Midbrain (tissue), 1 donor: ENCODE measurements around the gene ACTL8.

Experiments used
- DNase-seq: peaks from one replicate; lab custom pipeline; 2025; lab: John Stamatoyannopoulos, UW

The ACTL8 gene

GRCh38 chr1:17755120-17755519 is at the start of gene ACTL8:
Gene ACTL8, plus strand, starts transcription at chr1:17755333. Its CDS starts 67,676 bp downstream, at chr1:17823009.
- DNase-seq = no peak

GRCh38 chr1:17706445-17706844 is 48.7 kb upstream of the ACTL8 start:
- no peak for DNase-seq

- no peak for DNase-seq
Observed at GRCh38 chr1:17709981-17710380, 45.2 kb upstream of the ACTL8 start.

- DNase-seq = no peak
Observed at GRCh38 chr1:17710889-17711576, 44.1 kb upstream of the ACTL8 start.

GRCh38 chr1:17711577-17711910 is 43.6 kb upstream of the ACTL8 start:
- no peak for DNase-seq

- no peak for DNase-seq
Observed at GRCh38 chr1:17711941-17712340, 43.2 kb upstream of the ACTL8 start.

- DNase-seq = no peak
Observed at GRCh38 chr1:17713993-17714392, 41.1 kb upstream of the ACTL8 start.

GRCh38 chr1:17717594-17718535 is 37.3 kb upstream of the ACTL8 start:
- DNase-seq = no peak

GRCh38 chr1:17719874-17720273 is 35.3 kb upstream of the ACTL8 start:
- no peak for DNase-seq

GRCh38 chr1:17721444-17721843 is 33.7 kb upstream of the ACTL8 start:
- no peak for DNase-seq

GRCh38 chr1:17723684-17724083 is 31.4 kb upstream of the ACTL8 start:
- no peak for DNase-seq

- DNase-seq = no peak
Observed at GRCh38 chr1:17724150-17724549, 31.0 kb upstream of the ACTL8 start.

- DNase-seq = no peak
Observed at GRCh38 chr1:17725084-17725719, 29.9 kb upstream of the ACTL8 start.

- no peak for DNase-seq
Observed at GRCh38 chr1:17725811-17726582, 29.1 kb upstream of the ACTL8 start.

- DNase-seq = no peak
Observed at GRCh38 chr1:17728123-17728712, 26.9 kb upstream of the ACTL8 start.

- DNase-seq = no peak
Observed at GRCh38 chr1:17729248-17729647, 25.9 kb upstream of the ACTL8 start.

- DNase-seq = no peak
Observed at GRCh38 chr1:17729909-17730308, 25.2 kb upstream of the ACTL8 start.

GRCh38 chr1:17731460-17731859 is 23.7 kb upstream of the ACTL8 start:
- DNase-seq = no peak

GRCh38 chr1:17732475-17732874 is 22.7 kb upstream of the ACTL8 start:
- DNase-seq = no peak

GRCh38 chr1:17733661-17734060 is 21.5 kb upstream of the ACTL8 start:
- no peak for DNase-seq

- no peak for DNase-seq
Observed at GRCh38 chr1:17734609-17735008, 20.5 kb upstream of the ACTL8 start.

GRCh38 chr1:17735348-17735747 is 19.8 kb upstream of the ACTL8 start:
- DNase-seq = no peak
